Liver (tissue), 9 donors: ENCODE results near the gene CD96. TPM values are rescaled to one million over a fixed set of nuclear protein-coding genes. Genes with fewer than 3 reads are reported as not detected.
"Not testable (repeated sequence)": the region's sequence is repeated elsewhere in the genome, so short reads cannot be mapped to it uniquely, and the experiment has no call there.

ENCODE experiments used
- DNase-seq: peaks from one replicate; pipeline ENCODE4 v3.0.0-alpha.2; 2017; ENCODE audit warnings: low spot score
- H3K27ac ChIP-seq, 2 donors: one replicate each; pipeline ENCODE4 v1.7.0; 2013; ENCODE audit warnings: inconsistent platforms in 2 of 2, low read length in 2 of 2, control low read depth in 1 of 2, low read depth in 1 of 2, mild to moderate bottlenecking in 1 of 2
- H3K27me3 ChIP-seq, 4 donors: one replicate each; pipeline versions ENCODE4 v1.6.1 to v1.7.0; 2013; ENCODE audit warnings: low read length in 3 of 4, inconsistent platforms in 1 of 4, mild to moderate bottlenecking in 1 of 4, moderate library complexity in 1 of 4; ENCODE audit not compliant: control insufficient read depth in 4 of 4, insufficient read depth in 4 of 4
- H3K36me3 ChIP-seq, 4 donors: one replicate each; pipeline versions ENCODE4 v1.6.1 to v1.7.0; 2013; ENCODE audit warnings: low read length in 3 of 4, mild to moderate bottlenecking in 3 of 4, low read depth in 1 of 4, moderate library complexity in 1 of 4; ENCODE audit not compliant: control insufficient read depth in 4 of 4, insufficient read depth in 3 of 4
- H3K4me1 ChIP-seq, 4 donors: one replicate each; pipeline versions ENCODE4 v1.6.1 to v1.7.0; 2013; ENCODE audit warnings: low read length in 3 of 4, mild to moderate bottlenecking in 3 of 4, moderate library complexity in 1 of 4; ENCODE audit not compliant: control insufficient read depth in 4 of 4, insufficient read depth in 4 of 4
- H3K4me3 ChIP-seq, 3 donors: one replicate each; pipeline versions ENCODE4 v1.6.1 to v1.7.0; 2013; ENCODE audit warnings: low read length in 3 of 3, control low read depth in 1 of 3, low read depth in 1 of 3, mild to moderate bottlenecking in 1 of 3
- H3K9ac ChIP-seq, 2 donors: one replicate each; pipeline ENCODE4 v1.7.0; 2013; ENCODE audit warnings: low read length in 2 of 2, mild to moderate bottlenecking in 2 of 2, moderate library complexity in 2 of 2, control low read depth in 1 of 2, low read depth in 1 of 2
- H3K9me3 ChIP-seq, 4 donors: one replicate each; pipeline versions ENCODE4 v1.6.1 to v1.7.0; 2013; ENCODE audit warnings: low read length in 3 of 4; ENCODE audit not compliant: control insufficient read depth in 4 of 4
- ATF3 ChIP-seq: IDR thresholded peaks from 2 replicates; pipeline ENCODE4 v1.6.1; 2016; ENCODE audit warnings: antibody characterized with exemption
- CTCF ChIP-seq: fragments of 150-350 bp; IDR thresholded peaks from 2 replicates; pipeline ENCODE4 v1.5.1; 2017; ENCODE audit warnings: improper control_type of control experiment, low read depth, low read length; ENCODE audit not compliant: missing input control
- EGR1 ChIP-seq, 2 donors: IDR thresholded peaks; 2 replicates each; pipeline ENCODE4 v1.6.1; 2016 to 2018; ENCODE audit warnings: antibody characterized with exemption in 2 of 2, low read depth in 2 of 2
- FOXA1 ChIP-seq: IDR thresholded peaks from 2 replicates; pipeline ENCODE4 v1.6.1; 2016; ENCODE audit warnings: antibody characterized with exemption
- FOXA2 ChIP-seq: IDR thresholded peaks from 2 replicates; pipeline ENCODE4 v1.6.1; 2016; ENCODE audit warnings: antibody characterized with exemption
- GABPA ChIP-seq, 2 donors: IDR thresholded peaks in 1 of 2; conservative IDR thresholded peaks in 1 of 2; 2 replicates each; pipeline ENCODE4 v1.6.1; 2016; ENCODE audit warnings: antibody characterized with exemption in 2 of 2, mild to moderate bottlenecking in 1 of 2, moderate library complexity in 1 of 2
- MAX ChIP-seq: IDR thresholded peaks from 2 replicates; pipeline ENCODE4 v1.6.1; 2016; ENCODE audit warnings: antibody characterized with exemption
- NR2F2 ChIP-seq: IDR thresholded peaks from 2 replicates; pipeline ENCODE4 v1.6.1; 2016; ENCODE audit warnings: antibody characterized with exemption
- RAD21 ChIP-seq, 2 donors: IDR thresholded peaks; 2 replicates each; pipeline ENCODE4 v1.6.1; 2016; ENCODE audit warnings: antibody characterized with exemption in 2 of 2, mild to moderate bottlenecking in 2 of 2
- REST ChIP-seq: IDR thresholded peaks from 2 replicates; pipeline ENCODE4 v1.6.1; 2016; ENCODE audit warnings: antibody characterized with exemption, mild to moderate bottlenecking
- SP1 ChIP-seq: IDR thresholded peaks from 2 replicates; pipeline ENCODE4 v1.6.1; 2018; ENCODE audit warnings: antibody characterized with exemption, mild to moderate bottlenecking
- TAF1 ChIP-seq: conservative IDR thresholded peaks from 2 replicates; pipeline ENCODE4 v1.6.1; 2016; ENCODE audit warnings: antibody characterized with exemption, mild to moderate bottlenecking
- YY1 ChIP-seq: IDR thresholded peaks from 2 replicates; pipeline ENCODE4 v1.6.1; 2016; ENCODE audit warnings: antibody characterized with exemption, mild to moderate bottlenecking
- ZBTB33 ChIP-seq: IDR thresholded peaks from 2 replicates; pipeline ENCODE4 v1.6.1; 2016; ENCODE audit warnings: antibody characterized with exemption
- WGBS: extraction: QIAGEN DNeasy Blood & Tissue Kit; methylation state at CpG from one replicate; pipeline ENCODE4 v1.1.7; 2013; 5-methylcytosine and 5-hydroxymethylcytosine counted together
- polyA plus RNA-seq, 2 donors: library from polyadenylated mRNA; stranded (reverse) in 1 of 2; unstranded in 1 of 2; fragments of 200-250 nt in 1 of 2; fragments of >200 nt in 1 of 2; fragmentation: Nextera tagmentation in 1 of 2; extraction: Ambion mirVana in 1 of 2; gene quantifications; one replicate each; pipeline versions ENCODE4 v1.2.1 to v1.2.3, GENCODE V29; 2013 to 2015
- total RNA-seq, 2 donors: library from RNA; depleted of rRNA; stranded (reverse); fragments of >200 nt; gene quantifications; one replicate each; pipeline ENCODE4 v1.2.3, GENCODE V29; 2014
- donor health status: healthy.
- donor health status: healthy.
- donor health status: healthy.
- donor health status: healthy.
- donor health status: healthy.

Gene CD96
- total and polyA plus RNA-seq, 4 donors, result 0.46 to 2.7 (median 0.92) TPM

- no peak overlapping the region for H3K9ac ChIP-seq
- TF ChIP-seq ZBTB33 (no peak), FOXA1 (no peak), FOXA2 (no peak), TAF1 (no peak), NR2F2 (no peak), RAD21 (IDR thresholded peaks at IDR 0.05) (no peak), YY1 (no peak), ATF3 (no peak), SP1 (no peak), GABPA (IDR thresholded peaks at IDR 0.05 in 1 of 2, conservative IDR thresholded peaks at IDR 0.05 in 1 of 2) (no peak), EGR1 (IDR thresholded peaks at IDR 0.05; ENCODE audit: low read depth in 2 of 2) (no peak), MAX (no peak), CTCF (no peak), REST (no peak)
- H3K4me1 ChIP-seq, result no peaks in the 10 kb centered on the region
- H3K27ac ChIP-seq, result no peak overlapping the region
- 76% methylated on average over 3 of the region's 3 CpGs for WGBS
- H3K27me3 ChIP-seq, result no peaks in the 10 kb centered on the region
- H3K4me3 ChIP-seq, result no peak overlapping the region
- no peak for DNase-seq
- H3K9me3 ChIP-seq, result no peaks in the 10 kb centered on the region
- no peaks in the 10 kb centered on the region for H3K36me3 ChIP-seq
Measured at GRCh38 chr3:111521891-111522290, 20.1 kb upstream of the CD96 start.

- H3K27ac ChIP-seq, result not testable (repeated sequence)
Measured at GRCh38 chr3:111524486-111524885, 17.5 kb upstream of the CD96 start.

More at GRCh38 chr3:111524486-111524885, 17.5 kb upstream of the CD96 start:
- not testable (repeated sequence) for H3K4me1 ChIP-seq, DNase-seq, H3K4me3 ChIP-seq, H3K9ac ChIP-seq, H3K27me3 ChIP-seq, H3K36me3 ChIP-seq, H3K9me3 ChIP-seq
- WGBS, result 94% methylated on average over 1 of the region's 1 CpG
